GM19043 (cell line): ENCODE results near the gene ERCC5.

Experiments used
- ATAC-seq: cut with Tn5 transposase; IDR thresholded peaks from one replicate; pipeline ENCODE4 v1.9.1; 2021; ENCODE audit warnings: low read depth; ENCODE audit not compliant: unreplicated experiment

Gene ERCC5

DNA sequence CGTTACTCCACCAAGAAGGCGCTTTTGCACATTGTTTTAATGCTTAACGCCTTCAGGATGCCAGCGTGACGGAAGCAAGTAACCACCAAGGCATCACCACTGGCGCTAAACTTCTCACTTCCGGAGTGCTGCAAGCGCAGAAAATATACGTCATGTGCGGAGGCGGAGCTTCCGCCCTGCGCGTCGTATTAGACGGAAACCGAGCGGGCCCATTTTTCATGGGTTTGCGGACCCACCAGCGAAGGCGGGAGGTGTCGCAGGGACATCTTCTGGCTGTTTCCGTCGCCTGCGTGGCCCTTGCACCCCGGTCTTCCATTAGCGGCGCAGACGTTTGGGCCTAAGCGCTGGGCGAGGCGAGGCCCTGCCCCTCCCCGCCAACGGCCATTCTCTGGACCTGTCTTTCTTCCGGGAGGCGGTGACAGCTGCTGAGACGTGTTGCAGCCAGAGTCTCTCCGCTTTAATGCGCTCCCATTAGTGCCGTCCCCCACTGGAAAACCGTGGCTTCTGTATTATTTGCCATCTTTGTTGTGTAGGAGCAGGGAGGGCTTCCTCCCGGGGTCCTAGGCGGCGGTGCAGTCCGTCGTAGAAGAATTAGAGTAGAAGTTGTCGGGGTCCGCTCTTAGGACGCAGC, at the start of gene ERCC5:
Gene ERCC5, plus strand, starts transcription at position 403 of the 631 bp plus-strand sequence. CDS start 235 bp downstream, outside the sequence.
- ATAC-seq, result peak; percentile 76

DNA sequence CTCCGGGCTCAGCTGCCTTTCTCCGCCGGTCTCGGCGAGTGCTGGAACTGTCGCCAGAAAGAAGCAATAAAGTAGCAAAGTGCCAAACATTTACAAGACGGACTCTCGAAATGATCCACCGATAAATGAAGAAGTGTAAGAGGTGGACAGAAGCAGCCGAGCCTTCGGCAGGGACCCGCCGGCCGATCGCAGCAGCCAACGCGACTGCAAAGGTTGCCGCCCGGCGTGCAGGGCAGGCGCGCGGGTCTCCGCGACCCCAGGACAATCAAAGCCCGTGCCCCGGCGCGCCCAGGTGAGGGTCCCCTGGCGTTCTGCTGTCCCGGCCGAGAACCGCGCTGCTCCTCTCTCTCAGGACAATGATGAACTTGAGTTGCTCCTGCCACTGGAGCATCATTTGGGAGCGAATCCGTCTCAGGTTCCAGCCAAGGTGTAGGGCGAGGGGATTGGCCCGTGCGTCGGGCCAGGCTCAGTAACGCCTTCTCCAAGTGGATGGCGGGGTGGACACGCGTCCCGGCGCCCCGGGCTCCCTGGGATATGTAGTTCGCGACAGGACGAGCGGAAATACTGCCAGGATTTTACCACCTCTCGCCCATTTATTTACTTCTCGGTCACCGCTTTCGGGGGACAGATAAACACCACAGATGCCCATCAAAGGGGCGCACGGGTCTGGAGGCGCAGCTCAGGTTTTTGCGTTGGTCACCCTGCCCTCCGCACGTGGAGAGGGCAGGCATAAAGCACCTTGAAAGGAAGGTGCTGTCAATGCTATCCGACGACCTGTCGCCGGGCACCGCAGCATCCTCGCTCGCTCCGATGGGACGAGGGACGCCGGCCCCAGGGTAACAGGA, 47.0 kb upstream of the ERCC5 start, which contains the start of the genes BIVM and POGLUT2:
Gene BIVM, plus strand, starts transcription at position 539 of the 845 bp plus-strand sequence. CDS start 8,149 bp downstream, outside the sequence.
Gene POGLUT2, minus strand, starts transcription at position 396 of the 845 bp plus-strand sequence. Its CDS starts 306 bp downstream, at position 90.
- ATAC-seq, result peak; percentile 80

DNA sequence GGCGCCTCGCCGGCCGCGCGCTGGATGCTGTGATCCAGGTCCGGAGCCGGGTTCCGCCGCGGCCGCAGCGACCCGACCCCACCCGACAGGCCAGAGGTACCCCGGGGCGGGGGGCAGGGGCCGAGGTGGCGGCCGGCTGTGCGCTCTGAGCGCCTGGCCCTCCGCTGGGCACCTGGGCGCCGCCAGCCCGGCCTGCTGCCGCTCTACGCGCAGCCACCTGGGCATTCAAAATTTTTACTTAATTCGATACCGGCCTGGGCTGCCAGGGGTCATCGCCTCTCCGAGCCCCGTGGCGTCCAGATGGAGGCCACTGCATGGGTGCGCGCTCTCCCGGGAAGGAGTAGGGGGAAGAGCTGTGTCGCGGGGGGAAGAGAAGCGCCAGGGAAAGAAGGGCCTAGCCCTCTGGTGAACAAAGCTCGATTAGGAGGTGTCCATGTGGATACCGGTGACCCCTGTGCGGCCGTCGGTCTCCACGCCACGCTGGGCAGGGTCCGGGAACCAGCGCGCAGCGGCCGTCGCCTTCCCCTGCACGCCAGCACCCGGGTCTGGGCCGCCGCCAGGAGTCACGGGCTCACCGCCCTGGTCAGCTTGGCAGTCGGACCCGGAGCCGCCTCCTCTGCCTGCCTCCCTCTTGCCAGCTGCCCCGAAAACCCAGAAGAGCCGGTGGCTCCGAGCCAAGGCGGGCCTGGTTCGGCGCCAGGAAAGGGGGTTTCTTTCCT, 46.2 kb upstream of the ERCC5 start:
- peak; percentile 1 for ATAC-seq

DNA sequence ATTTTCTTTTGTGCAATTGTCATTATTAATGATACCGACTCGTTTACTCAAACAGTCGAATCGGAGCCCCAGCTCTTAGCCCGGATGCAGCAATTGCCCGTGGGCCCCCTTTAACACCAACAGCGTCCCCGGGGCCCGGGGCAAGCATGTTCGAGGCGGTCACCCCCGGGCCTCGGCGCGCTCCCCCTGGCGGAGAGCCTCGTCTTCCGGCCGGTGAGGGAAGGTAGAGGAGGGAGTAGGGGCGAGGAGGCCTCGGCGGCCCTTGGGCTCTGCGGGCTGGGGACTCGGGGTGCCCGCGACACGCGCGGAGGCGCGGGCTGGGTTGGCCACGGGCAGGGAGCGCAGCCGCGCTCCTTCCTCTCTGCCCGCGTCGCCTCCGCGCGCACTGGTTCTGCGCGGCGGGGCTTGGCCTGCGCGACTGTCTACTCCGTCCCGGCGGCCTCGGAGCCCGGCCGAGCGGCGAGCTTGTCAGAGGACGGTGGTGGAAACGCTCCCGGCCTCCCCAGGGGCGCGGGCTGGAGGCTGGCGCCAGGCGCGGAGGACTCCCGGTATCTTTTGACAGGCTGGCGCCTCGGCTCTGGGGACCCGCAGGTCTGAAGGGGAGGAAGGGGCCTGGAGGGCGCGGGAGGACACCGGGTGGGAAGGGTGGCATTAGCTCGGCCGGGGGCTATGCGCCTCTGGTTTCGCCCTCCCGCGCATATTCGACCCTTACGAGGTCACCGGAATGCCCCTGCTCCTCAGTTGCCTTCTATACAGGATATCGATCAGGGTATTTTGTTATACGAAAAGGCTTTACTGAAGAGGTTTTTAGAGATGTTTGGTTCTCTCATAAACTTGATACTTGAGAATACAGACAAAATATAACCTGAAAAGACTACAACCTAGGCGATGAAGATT, 45.4 kb upstream of the ERCC5 start:
- peak; percentile 61 for ATAC-seq

DNA sequence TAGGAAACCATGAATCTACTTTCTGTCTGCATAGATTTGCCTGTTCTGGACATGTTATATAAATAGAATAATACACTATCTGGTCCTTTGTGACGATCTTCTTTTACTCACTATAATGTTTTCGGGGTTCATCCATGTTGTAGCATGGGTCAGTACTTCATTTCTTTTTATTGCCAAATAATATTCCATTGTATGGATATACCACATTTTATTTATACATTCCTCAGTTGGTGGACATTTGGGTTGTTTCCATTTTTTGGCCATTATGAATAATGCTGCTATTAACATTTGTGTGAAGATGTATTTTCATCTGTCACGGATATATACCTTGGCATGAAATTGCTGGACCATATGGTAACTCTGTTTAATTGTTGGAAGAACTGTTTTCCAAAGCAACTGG, 40.2 kb upstream of the ERCC5 start:
- no peak for ATAC-seq

DNA sequence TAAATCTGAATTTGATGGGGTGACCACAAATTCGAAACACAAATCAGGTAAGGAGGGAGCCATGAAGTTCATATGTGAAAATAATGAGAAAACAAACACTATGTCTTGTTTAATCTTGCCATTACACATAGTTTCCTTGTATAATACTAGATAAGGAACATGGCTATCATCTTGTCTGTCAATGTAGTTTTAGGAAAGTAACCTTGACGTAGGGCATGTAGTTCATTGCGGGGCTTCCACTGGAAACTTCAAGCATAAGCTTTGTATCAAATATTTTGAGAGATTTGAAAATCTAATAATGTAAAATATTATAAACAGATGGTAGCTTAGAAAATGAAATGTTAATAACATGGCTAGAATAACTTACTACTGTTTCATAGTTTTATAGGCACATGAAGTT, 38.1 kb upstream of the ERCC5 start:
- ATAC-seq, result no peak

DNA sequence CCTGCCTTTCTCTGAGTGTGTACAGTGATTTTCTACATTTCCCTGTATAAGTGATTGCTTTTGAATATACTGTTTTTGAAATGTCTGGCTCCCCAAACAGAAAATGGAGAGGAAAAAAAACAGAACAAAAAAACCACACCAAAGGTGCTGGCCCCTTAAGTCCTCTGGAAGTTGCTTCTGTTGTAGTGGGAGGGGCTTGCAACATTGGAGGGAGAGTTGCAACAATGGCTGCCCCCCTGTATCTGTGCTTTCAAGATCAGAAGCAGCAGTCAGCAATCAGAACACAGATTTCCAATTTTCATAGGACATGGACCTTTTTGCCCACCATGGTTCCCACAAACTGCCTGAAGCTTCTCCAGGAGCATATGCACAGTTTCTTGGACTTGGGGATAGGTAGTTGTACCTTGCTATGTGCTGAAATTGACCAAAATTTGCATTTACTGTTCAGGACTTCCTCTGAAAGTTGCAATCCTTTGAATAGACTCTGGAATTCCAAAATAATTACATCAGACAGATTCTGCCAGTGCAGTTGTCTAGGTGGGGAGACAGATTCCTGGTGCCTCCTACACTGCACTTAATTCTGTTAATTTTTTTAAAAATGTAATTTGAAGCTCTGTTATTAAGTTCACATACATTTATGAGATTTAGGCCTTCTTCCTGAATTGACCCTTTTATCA, 33.1 kb upstream of the ERCC5 start:
- no peak for ATAC-seq

DNA sequence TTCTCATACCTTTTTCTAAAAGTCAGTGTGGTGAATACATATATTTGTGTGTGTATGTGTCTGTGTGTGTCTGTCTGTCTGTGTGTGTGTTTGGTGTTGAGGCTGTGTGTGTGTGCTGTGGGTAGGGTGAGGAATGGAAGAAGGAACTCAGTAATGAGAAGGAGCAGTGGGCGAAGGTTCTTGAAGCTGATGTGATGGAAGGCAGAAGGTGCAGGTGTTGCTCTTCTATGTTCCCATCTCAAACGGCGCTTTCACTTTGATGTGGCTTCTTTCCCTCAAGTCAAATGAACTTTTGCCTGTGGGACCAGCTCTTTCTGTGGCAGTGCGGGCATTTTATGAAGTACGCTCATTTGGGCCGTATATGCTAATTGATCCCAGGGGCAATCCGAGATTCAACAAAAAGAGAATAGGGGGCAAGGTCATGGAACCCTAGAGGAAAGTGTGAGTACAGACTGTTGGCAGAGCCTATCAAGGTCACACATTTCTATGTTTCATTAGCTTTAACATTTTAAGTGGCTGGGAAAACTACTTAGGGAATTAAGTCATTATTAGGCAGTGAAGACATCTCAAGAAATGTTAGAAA, 31.7 kb upstream of the ERCC5 start:
- no peak for ATAC-seq

DNA sequence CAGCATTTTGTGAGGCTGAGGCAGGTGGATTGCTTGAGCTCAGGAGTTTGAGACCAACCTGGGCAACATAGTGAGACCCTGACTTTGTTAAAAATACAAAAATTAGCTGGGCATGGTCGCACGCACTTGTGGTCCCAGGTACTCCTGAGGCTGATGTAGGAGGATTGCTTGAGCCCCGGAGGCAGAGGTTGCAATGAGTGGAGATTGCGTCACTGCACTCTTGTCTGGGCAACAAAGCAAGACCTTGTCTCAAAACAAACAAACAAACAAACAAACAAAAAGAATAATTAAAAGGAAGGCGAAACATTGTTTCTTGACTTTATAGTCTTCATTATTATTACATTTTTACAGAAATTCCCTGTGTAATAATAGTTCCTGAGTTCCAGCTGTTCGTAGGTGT, 31.0 kb upstream of the ERCC5 start:
- ATAC-seq, result no peak

DNA sequence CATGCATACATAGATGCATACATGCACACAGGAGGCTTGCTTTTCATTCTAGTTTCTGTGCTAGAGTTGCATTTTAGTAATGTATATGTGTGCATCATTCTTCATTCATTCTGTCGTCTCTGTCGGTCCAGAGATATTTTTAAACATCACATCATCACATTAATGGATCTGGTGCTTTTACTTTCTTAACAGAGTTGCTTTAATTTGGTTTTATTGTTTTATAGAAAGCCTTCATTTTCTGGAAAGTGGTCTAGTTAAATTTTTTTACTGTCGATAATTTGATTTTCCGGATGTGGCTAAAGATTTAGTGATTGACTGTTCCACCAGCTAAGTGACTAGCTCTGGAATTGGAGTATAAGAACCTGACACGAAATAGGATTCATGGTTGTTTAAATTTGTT, 30.0 kb upstream of the ERCC5 start:
- ATAC-seq, result no peak

DNA sequence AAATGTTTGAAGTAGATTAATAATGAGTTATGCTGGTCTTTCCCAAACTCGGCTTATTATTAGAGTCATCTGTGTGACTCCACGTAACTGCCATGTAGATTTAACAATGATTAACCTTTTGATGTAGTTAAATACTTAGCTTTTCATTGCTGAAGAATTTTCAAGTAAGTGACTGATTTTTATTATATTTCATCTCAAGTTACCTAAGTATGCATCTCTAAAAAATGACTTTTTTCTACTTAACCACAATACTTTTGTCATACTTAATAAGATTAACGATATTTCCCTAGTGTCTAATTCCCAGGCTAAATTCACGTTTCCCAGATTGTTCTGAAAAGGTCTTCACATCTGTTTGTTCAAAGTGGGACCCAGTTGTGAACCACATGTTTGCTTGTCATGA, 29.1 kb upstream of the ERCC5 start:
- no peak for ATAC-seq

DNA sequence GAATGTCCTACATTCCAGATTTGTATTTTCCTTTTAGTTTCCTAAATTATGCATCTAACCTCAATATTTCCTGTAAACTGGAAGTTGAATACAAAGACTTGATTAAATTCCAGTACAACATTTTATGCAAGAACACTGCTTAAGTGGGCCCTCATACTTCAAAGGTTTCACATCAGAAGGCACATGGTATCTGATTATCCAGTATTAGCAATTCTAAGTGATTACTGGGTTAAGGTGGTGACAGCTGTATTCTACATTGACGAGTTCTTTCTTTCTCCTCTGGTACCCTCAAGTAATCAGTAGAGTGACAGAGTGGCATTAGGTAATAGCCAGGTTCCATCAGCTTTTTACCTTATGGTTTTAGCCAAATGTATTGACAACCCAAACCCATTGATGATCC, 28.6 kb upstream of the ERCC5 start:
- ATAC-seq, result no peak

DNA sequence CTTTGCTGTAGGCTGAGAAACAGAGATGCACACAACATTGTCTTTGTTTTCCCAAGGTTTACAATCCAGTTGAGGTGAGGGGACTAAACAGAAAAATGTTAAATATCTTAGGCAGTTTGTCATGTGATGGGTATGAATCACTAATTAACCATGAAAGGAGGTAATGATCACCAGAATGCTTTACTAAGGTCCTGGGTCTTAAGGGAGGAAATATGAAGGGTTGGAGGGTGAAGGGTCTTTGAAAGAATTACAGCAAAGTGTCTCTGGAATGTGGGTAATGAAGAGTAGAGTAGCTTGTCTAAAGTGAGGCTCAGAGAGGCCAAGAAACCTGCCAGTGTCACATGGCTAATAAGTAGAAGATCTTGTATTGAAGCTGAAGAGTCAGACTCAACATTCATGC, 27.9 kb upstream of the ERCC5 start:
- ATAC-seq, result no peak

DNA sequence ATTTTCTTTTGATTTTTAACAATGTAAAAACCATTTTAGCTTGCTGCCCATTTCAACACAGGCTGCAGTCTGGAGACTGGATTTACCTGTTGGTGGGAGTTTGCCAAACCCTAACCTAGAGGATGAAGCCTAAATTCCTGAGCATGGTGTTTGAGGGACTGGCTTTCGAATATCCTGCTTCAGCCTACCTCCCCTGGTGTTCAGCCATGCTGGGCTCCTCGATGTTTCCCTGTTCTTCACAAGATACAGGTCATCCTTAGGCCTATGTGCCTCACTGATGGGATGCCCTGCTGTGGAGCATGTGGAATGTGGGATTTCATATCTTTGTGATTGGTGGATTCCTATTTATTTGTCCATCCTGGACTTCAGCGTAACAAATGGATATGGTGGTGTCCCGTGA, 20.4 kb upstream of the ERCC5 start:
- ATAC-seq, result no peak

DNA sequence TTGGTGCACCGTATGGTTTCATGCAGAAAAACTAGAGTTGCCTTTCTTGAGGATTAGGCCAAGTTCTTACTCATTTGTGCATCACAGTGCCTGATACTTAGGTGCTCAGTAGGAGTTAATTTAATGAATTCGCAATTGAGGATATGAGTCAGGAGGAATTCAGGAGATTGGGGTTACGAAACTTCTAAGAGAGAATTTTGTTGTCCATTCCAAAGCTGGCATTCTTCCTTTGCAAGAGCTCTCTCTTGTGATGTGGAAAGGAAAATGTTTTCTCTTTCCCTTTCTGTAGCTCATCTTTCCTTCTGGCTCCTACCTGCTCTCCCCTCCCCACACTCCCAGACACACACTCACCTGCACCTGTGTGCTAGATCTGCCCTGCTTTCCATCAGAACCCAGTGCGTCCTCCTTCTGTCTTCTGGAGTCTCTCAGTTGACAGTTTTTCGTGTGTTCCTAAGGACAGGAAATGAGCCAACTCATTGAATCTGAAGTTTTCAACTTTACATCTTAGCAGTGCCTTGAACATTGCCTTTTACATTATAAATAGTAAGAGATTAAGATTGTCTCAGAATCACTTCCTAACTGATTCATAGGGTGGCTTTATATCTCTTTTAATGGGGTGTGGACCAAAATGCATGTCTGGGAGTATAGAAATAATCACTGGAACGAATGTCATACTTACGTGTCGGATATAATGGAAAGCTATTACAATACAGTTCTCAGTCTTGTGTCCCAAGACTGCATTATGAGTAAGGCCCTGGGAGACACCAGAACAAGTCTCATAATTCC, 19.7 kb upstream of the ERCC5 start:
- ATAC-seq, result no peak

DNA sequence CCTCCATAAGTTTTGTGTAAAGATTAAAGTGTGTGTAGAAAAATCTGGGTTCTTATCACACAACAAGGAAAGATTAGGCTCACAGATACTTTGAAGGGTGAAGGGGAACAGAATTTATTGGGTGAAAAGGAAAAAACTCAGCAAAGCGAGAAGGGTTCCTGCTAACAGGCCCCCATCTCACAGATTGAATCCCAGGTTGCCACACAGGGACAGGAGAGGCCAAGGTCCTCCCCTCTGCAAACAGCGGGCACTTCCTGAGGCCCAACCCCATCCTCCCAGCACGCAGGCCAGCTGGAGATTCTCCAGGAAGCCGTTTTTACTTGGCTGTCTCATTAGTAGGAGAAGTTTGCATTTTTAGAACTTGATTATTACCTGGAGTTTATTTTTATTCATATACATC, 15.2 kb upstream of the ERCC5 start:
- ATAC-seq, result no peak

DNA sequence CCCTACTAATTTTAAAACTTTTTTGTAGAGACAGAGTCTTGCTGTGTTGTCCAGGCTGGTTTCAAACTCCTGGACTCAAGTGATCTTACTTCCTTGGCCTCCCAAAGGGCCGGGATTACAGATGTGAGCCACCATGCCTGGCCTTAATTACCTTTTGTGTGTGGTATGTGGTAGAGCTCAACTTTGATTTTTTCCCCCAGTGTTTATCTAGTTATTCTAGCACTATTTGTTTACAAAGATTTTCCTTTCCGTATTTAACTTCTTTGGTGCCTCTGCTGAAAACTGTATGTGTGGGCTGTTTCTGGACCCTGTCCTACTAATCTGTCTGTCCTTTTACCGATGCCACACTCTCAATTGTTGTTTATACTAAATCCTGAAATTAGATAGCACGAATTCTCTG, 9.4 kb upstream of the ERCC5 start:
- no peak for ATAC-seq

DNA sequence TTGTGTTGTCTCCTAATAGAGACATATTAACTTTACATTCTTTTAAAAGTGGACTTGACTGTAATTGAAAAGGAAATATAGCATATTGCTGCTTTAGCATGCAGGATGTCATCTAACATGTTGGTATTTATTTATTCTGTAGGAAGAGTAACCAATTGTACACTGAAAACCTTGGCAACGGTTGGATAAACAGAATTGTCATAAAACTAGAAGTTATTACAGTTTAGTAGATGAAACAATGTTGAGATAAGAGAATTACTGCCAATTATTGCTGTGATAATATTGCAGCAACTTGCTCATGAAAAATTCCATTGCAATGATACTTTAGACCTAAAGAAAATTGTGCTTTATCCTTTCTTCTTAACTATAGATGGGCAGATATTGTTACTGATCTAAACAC, 7.6 kb upstream of the ERCC5 start:
- no peak for ATAC-seq

DNA sequence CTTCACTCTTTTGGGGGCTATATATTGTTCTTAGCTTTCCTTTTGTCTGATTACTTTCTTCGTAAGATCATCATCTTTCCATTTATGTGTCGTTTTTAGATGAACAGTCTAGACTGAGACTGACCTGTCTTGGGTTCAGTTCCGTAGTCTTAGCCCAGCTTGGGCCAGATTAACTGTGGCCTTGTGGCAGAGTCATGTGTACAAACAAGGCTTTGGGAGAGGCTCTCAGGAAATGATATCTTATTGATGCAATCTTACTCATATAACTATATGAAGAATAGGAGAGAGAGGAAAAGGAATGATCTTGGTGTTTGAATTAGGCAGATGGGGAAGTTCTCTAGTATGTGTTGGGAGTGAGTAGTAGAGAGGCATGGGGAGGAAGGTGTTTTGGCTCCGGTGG, 6.8 kb upstream of the ERCC5 start:
- ATAC-seq, result no peak
